Activated T-cell treated with anti-CD3 and anti-CD28 coated beads, Interleukin-2, amount 50 U/mL, for 4 hours (primary cell): ENCODE data around the gene ATAD2B. TPM values are rescaled to one million over a fixed set of nuclear protein-coding genes. Genes with fewer than 3 reads are reported as not detected.
"Not testable (repeated sequence)": the region's sequence is repeated elsewhere in the genome, so short reads cannot be mapped to it uniquely, and the experiment has no call there.

Experiments used
- ATAC-seq, 2 donors: fragments of 200-7000 bp; cut with Tn5 transposase; one replicate each; pipeline ENCODE4 v1.10.0; 2021
- DNase-seq: peaks from one replicate; pipeline ENCODE4 v3.0.0-alpha.2; 2020
- H3K27me3 Mint-ChIP-seq: one replicate; pipeline ENCODE4 v1.8.0; 2021; ENCODE audit warnings: low read depth, mixed read lengths
- H3K36me3 Mint-ChIP-seq: one replicate; pipeline ENCODE4 v1.8.0; 2022; ENCODE audit warnings: mixed read lengths; ENCODE audit not compliant: insufficient read depth
- H3K4me1 Mint-ChIP-seq: one replicate; pipeline ENCODE4 v1.8.0; 2021; ENCODE audit warnings: low read depth, mixed read lengths
- H3K4me3 Mint-ChIP-seq: one replicate; pipeline ENCODE4 v1.8.0; 2021; ENCODE audit warnings: mild to moderate bottlenecking, moderate library complexity, mixed read lengths
- H3K9me3 Mint-ChIP-seq: one replicate; pipeline ENCODE4 v1.8.0; 2021; ENCODE audit warnings: mixed read lengths
- total RNA-seq, 3 donors: library from RNA; stranded (reverse); gene quantifications; one replicate each; pipeline ENCODE4 v1.2.1, GENCODE V29; 2021

ATAD2B gene
- total RNA-seq, 3 donors from 2014 or later, result 12.5 to 15.4 (median 13.2) TPM

DNA sequence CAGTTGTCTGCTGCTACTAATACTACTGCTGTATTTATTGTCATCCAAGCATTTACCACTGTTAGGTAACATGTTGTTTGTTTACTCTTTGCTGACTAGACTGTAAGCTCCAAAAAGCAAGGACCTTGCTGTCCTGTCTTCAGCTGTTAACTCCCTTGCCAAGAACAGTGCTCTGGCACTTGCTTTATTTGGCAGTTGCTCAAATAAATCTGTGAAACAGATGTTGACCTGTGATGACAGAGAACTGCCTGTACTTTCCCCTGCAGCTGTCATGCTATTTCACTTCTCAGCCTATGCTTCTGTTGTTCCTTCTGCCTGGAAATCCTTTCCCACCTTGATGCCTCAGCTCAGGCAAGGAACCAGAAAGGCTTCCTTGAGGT is 181.2 kb downstream of the ATAD2B start:
- ATAC-seq, result no peak
- Mint-ChIP-seq H3K4me3 (no peak overlapping the region), H3K9me3 (no peaks in the 10 kb centered on the region), H3K36me3 (peaks cover 23% of the 10 kb centered on the region), H3K27me3 (no peaks in the 10 kb centered on the region), H3K4me1 (no peaks in the 10 kb centered on the region)
- no peak for DNase-seq

DNA sequence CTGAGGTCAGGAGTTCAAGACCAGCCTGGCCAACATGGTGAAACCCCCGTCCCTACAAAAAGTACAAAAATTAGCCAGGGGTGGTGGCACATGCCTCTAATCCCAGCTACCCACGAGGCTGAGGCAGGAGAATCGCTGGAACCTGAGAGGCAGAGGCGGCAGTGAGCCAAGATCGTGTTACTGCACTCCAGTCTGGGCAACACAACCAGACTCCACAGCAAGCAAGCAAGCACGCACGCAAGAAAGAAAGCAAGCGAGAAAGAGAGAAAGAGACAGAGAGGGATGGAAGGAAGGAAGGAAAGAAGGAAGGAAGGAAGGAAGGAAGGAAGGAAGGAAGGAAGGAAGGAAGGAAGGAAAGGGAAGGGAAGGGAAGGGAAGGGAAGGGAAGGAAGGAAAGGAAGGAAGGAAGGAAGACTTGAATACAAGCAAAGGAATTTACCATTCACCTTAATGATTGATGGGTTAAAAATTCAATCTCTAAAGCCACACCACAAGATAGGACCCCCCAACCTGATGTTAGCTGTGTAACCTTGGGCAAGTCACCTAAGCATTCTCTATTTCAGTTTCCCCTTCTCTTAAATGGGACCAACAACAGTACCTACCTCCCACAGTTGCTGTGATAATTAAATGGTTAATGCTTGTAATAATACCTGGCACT is 181.7 kb downstream of the ATAD2B start:
- no peaks in the 10 kb centered on the region for H3K27me3 Mint-ChIP-seq
- no peaks in the 10 kb centered on the region for H3K4me1 Mint-ChIP-seq
- H3K4me3 Mint-ChIP-seq, result no peak overlapping the region
- ATAC-seq (no peak), DNase-seq (no peak)
- H3K36me3 Mint-ChIP-seq, result peaks cover 20% of the 10 kb centered on the region
- no peaks in the 10 kb centered on the region for H3K9me3 Mint-ChIP-seq

DNA sequence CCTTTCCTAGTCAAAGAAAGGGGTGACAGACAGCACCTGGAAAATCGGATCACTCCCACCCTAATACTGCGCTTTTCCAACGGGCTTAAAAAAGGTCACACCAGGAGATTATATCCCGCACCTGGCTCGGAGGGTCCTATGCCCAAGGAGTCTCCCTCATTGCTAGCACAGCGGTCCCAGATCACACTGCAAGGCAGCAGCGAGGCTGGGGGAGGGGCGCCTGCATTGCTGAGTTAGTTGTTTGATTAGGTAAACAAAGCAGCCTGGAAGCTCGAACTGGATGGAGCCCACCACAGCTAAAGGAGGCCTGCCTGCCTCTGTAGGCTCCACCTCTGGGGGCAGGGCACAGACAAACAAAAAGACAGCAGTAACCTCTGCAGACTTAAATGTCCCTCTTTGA is 190.1 kb downstream of the ATAD2B start:
- H3K4me1 Mint-ChIP-seq, DNase-seq, ATAC-seq, H3K27me3 Mint-ChIP-seq, H3K9me3 Mint-ChIP-seq, H3K4me3 Mint-ChIP-seq: not testable (repeated sequence)
- H3K36me3 Mint-ChIP-seq, result peaks cover 40% of the 10 kb centered on the region

DNA sequence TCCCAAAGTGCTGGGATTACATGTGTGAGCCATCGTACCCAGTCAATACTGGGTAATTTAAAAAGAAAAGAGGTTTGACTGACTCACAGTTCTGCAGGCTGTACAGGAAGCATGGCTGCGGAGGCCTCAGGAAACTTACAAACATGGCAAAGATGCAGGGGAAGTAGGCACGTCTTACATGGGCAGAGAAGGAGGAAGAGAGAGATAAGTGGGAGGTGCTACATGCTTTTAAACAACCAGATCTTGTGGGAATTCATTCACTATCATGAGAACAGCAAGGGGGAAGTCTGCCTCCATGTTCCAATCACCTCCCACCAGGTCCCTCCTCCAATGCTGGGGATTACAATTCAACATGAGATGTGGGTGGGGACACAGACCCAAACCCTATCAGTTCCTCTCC is 192.5 kb downstream of the ATAD2B start:
- H3K9me3 Mint-ChIP-seq, result no peaks in the 10 kb centered on the region
- DNase-seq, result no peak

DNA sequence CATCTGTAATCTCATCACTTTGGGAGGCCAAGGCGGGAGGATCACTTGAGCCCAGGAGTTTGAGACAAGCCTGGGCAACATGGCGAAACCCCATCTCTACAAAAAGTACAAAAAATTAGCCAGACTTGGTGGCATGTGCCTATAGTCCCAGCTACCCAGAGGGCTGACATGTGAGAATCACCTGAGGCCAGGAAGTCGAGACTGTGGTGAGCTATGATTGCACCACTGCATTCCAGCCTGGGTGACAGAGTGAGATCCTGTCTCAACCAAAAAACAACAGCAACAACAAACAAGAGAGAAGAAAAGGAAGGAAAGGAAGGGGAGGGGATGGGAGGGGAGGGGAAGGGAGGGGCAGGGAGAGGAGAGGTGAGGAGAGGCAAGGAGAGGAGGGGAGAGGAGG is 203.9 kb downstream of the ATAD2B start:
- ATAC-seq, H3K4me3 Mint-ChIP-seq, DNase-seq, H3K27me3 Mint-ChIP-seq, H3K4me1 Mint-ChIP-seq: not testable (repeated sequence)
- H3K9me3 Mint-ChIP-seq, result peaks cover 27% of the 10 kb centered on the region
- H3K36me3 Mint-ChIP-seq, result peaks cover 54% of the 10 kb centered on the region

More for the DNA sequence above, 192.5 kb downstream of the ATAD2B start:
- Mint-ChIP-seq H3K36me3 (peaks cover 46% of the 10 kb centered on the region), H3K27me3 (no peaks in the 10 kb centered on the region), H3K4me1 (no peaks in the 10 kb centered on the region), H3K4me3 (no peak overlapping the region)
- ATAC-seq, result no peak

DNA sequence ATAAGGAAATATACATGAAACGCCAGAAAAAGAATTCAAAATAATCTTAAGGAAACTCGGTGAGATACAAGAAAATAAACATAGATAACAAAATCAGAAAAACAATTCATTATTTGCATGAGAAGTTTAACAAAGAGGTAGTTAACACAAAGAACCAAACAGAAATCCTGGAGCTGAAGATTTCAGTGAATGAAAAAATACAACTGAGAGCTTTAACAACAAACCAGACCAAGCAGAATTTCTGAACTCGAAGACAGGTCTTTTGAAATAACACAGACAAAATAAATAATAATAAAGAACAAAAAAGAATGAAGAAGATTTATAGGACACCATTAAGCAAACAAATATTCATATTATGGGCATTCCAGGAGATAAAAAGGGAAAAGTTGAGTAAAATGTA is 204.7 kb downstream of the ATAD2B start:
- H3K4me3 Mint-ChIP-seq, result no peak overlapping the region
- H3K9me3 Mint-ChIP-seq, result peaks cover 27% of the 10 kb centered on the region
- no peak for ATAC-seq

DNA sequence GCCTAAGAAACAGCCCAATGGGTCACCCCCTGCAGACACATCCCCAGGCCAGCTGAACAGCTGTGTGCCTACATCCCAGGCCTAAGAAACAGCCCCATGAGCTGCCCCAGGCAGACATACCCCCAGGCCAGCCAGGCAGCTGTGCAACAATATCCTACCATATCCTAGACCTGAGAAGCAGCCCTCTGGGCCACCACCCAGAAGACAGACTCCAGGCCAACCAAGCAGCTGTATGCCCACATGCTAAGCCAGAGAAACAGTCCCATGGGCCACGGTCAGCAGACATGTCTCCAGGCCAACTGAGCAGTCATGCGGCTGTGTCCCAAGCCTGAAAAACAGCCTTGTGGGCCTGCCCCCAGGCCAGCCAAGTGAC is 205.5 kb downstream of the ATAD2B start:
- Mint-ChIP-seq H3K9me3 (peaks cover 27% of the 10 kb centered on the region), H3K27me3 (no peaks in the 10 kb centered on the region), H3K36me3 (peaks cover 49% of the 10 kb centered on the region), H3K4me1 (no peaks in the 10 kb centered on the region), H3K4me3 (no peak overlapping the region)
- DNase-seq (no peak), ATAC-seq (no peak)

More for the DNA sequence above, 204.7 kb downstream of the ATAD2B start:
- no peaks in the 10 kb centered on the region for H3K4me1 Mint-ChIP-seq
- H3K36me3 Mint-ChIP-seq, result peaks cover 47% of the 10 kb centered on the region
- DNase-seq, result no peak
- no peaks in the 10 kb centered on the region for H3K27me3 Mint-ChIP-seq

DNA sequence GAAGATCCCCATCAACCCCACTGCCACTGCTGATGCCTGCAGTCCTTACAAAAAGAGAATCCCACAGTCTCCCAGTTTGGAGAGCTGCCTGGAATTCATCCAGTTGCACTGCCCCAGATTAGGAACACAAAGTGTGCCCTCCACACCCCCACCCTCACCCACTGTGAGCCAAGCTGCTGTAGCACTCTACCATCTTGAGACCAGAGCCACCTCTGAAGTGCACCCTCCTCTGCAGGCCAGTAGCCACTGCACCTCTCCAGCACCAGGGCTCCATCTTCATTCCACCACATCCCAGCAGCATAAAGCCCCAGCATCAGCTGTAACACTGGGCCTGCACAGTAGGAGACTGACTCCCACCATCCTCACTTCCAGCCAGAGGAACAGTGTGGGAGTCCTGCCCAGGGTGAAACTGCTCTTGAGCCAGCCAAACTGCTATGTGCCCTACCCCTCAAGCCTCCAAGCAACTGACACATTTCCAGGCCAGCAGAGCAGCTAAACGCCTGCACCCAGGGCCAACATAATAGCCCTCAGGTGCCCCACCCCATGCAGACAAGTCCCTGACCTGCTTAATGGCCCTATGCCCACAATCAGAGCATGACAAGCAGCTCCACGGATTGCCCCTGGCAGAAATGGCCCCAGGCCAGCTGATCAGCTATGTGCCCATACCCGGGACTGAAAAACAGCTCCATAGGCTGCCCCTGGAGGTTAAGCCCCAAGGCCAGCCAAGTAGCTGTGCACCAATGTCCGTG is 206.0 kb downstream of the ATAD2B start:
- no peaks in the 10 kb centered on the region for H3K4me1 Mint-ChIP-seq
- no peak for DNase-seq
- no peaks in the 10 kb centered on the region for H3K27me3 Mint-ChIP-seq
- peaks cover 47% of the 10 kb centered on the region for H3K36me3 Mint-ChIP-seq
- H3K4me3 Mint-ChIP-seq, result no peak overlapping the region
- peaks cover 27% of the 10 kb centered on the region for H3K9me3 Mint-ChIP-seq
- no peak for ATAC-seq

DNA sequence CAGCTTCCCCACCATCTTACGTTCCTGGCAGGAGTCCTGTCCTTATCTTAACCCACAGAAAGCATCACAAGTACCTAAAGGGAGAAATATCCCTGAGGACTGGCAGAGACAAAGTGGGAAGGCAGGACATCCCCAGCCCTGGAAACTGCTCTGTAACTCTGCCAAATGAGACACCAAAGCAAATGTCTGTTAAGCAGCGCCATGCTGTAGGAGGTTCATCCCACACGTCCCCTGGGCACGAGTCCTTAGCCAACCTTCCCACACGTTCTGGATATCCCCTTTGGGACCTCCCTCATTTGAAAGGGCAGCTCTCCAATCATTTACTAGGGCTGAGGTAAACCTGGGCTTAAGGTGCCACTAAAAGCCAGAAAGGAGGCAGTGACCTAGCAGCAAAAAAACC is 207.2 kb downstream of the ATAD2B start:
- no peak overlapping the region for H3K4me3 Mint-ChIP-seq
- H3K36me3 Mint-ChIP-seq, result peaks cover 37% of the 10 kb centered on the region
- no peaks in the 10 kb centered on the region for H3K27me3 Mint-ChIP-seq
- H3K4me1 Mint-ChIP-seq, result no peaks in the 10 kb centered on the region
- no peak for DNase-seq
- peaks cover 18% of the 10 kb centered on the region for H3K9me3 Mint-ChIP-seq
- no peak for ATAC-seq

DNA sequence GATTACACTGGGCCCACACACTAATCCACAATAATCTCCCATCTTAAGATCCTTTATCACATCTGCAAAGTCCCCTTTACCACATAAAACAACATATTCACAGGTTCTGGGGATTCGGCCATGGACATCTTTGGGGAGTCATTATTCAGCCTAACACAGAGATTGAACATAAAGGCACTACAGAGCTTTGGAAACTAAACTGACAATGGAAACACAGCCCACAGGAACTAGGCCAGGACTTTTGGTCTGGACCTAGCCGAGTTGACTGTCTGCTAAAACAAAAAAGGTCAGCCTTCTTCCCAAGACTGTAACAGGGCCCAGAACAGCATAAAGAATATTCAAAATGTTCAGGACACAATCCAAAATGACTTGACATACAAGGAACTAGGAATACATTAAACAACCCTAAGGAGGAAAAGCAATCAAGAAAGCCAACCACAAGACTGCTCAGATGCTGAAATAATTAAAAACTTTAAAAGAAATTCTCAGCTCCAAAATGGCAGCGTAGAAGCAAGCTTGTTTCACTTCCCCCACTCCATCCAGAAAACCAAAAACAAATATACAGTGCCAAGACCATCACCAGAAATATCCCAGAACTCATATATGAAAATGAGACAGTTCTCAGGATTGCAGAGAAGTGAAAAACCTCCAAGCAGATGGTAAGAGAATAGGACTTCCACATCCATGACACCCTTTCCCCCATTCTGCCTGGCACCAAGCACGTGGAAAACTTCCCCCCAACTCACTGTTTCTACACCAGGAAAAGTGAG is 207.8 kb downstream of the ATAD2B start:
- H3K9me3 Mint-ChIP-seq, result peaks cover 18% of the 10 kb centered on the region
- DNase-seq (no peak), ATAC-seq (no peak)
- no peak overlapping the region for H3K4me3 Mint-ChIP-seq
- no peaks in the 10 kb centered on the region for H3K27me3 Mint-ChIP-seq
- peaks cover 34% of the 10 kb centered on the region for H3K36me3 Mint-ChIP-seq
- H3K4me1 Mint-ChIP-seq, result no peaks in the 10 kb centered on the region

DNA sequence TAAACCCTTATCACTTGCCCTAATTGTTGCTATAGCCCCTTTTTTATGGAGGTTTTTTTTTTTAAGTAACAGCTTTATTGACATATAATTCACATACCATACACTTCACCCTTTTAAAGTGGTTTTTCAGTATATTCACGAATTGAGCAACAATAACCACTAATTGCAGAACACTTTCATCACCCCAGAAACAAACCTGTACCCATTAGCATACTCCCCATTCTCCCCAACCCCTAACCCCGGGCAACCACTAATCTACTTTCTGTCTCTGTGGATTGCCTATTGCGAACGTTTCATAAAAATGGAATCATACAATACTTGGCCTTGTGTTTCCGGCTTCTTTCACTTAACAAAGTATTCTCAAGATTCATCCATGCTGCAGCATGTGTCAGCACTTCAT is 213.6 kb downstream of the ATAD2B start:
- no peak for ATAC-seq
- no peak overlapping the region for H3K4me3 Mint-ChIP-seq
- no peak for DNase-seq
- H3K27me3 Mint-ChIP-seq, result no peaks in the 10 kb centered on the region
- H3K36me3 Mint-ChIP-seq, result peaks cover 21% of the 10 kb centered on the region
- no peaks in the 10 kb centered on the region for H3K4me1 Mint-ChIP-seq
- H3K9me3 Mint-ChIP-seq, result no peaks in the 10 kb centered on the region

DNA sequence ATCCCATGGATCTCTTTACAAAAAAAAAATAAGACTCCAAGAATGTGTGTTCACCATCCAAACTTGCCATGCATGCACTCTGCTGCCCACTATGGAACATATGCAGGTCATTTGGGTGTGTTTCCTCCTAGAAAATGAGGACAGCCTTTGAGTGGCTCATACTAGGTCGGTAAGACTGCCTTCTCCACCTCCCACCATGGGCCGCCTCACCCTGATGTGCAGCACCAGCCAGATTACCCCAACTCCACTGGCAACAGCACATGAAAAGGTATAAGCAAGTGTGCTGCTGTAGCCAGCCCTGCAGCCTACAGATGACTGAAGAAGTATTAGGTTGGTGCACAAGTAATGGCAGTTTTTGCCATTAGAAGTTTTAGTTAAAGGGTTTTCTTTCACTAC is 214.2 kb downstream of the ATAD2B start:
- no peaks in the 10 kb centered on the region for H3K9me3 Mint-ChIP-seq
- no peaks in the 10 kb centered on the region for H3K4me1 Mint-ChIP-seq
- no peaks in the 10 kb centered on the region for H3K27me3 Mint-ChIP-seq
- peaks cover 21% of the 10 kb centered on the region for H3K36me3 Mint-ChIP-seq
- no peak overlapping the region for H3K4me3 Mint-ChIP-seq
- DNase-seq (no peak), ATAC-seq (no peak)

DNA sequence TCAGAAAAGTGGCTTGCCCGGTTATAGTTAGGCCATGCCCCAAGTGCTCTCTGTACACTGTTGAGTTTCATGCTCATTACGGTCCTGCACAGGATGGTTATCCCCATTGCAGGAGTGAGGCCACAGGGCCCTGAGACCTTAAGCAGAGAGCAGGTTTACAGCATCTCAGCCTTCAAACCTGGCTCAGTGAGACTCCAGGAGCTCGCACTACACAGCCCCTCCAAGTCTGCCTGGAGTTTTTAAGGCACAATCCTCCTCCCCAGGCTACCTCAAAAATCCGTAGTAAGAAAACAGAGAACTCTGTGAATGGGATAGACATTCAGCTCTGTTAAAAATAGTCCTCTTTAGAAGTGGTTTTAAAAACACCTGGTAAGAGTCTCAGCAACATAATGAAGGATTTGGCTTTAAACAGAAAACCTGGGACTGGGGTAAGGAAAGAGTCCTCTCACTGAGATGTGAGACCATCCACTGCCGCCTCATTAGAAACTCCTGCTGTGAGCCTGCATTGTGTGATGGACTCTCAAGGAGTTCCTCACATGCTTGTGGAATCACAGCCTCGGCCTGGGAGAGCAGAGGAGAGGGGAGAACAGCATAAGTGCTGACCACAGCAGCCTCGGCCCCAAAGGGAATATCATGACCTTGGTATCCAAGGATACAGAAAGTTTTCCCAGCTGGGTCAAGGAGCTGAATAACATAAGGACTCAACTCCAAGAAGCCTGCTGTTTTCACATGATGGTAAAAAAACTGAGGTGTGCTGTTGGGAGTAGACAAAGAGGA is 214.8 kb downstream of the ATAD2B start:
- DNase-seq (no peak), ATAC-seq (no peak)
- no peak overlapping the region for H3K4me3 Mint-ChIP-seq
- no peaks in the 10 kb centered on the region for H3K27me3 Mint-ChIP-seq
- no peaks in the 10 kb centered on the region for H3K4me1 Mint-ChIP-seq
- peaks cover 22% of the 10 kb centered on the region for H3K36me3 Mint-ChIP-seq
- no peaks in the 10 kb centered on the region for H3K9me3 Mint-ChIP-seq

DNA sequence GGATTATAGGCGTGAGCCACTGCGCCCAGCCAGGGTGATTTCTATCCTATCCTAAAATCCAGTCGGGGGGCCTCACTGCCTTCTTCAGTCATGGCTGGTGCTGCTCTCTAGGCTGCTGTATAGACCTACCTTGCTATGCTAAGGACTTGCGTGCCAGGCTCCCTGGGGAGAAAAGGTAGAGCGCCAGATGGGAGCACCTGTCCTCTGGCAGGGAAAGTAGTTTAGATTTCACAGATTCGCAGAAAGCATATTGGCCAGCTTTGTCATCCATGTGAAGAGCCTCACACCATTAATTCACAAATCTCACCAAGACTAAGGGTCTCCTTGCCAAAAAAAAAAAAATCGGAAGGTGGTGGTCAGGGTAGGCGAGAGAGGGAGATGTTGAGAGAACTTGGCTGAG is 217.6 kb downstream of the ATAD2B start:
- H3K36me3 Mint-ChIP-seq, result peaks cover 30% of the 10 kb centered on the region
- no peaks in the 10 kb centered on the region for H3K4me1 Mint-ChIP-seq

More for the DNA sequence above, 217.6 kb downstream of the ATAD2B start:
- ATAC-seq (no peak), DNase-seq (no peak)
- H3K9me3 Mint-ChIP-seq, result no peaks in the 10 kb centered on the region
- no peak overlapping the region for H3K4me3 Mint-ChIP-seq
- no peaks in the 10 kb centered on the region for H3K27me3 Mint-ChIP-seq
